Lung (tissue), 12 donors: ENCODE results near the gene CD4. TPM values are rescaled to one million over a fixed set of nuclear protein-coding genes. Genes with fewer than 3 reads are reported as not detected.

Experiments used
- ATAC-seq: fragments of 200-7000 bp; cut with Tn5 transposase; one replicate; pipeline ENCODE4 v1.9.1; 2020; ENCODE audit warnings: moderate number of reproducible peaks; ENCODE audit not compliant: insufficient read depth, low FRiP score
- DNase-seq, 3 donors: peaks; one replicate each; pipeline ENCODE4 v3.0.0-alpha.2; 2013 to 2017
- H3K27ac ChIP-seq, 2 donors: one replicate each; pipeline ENCODE4 v1.5.1; 2013; ENCODE audit warnings: mild to moderate bottlenecking in 2 of 2, moderate library complexity in 2 of 2, control low read depth in 1 of 2, inconsistent platforms in 1 of 2, low read depth in 1 of 2, low read length in 1 of 2
- H3K27me3 ChIP-seq, 3 donors: one replicate each; pipeline ENCODE4 v1.5.1; 2013; ENCODE audit warnings: low read length in 2 of 3; ENCODE audit not compliant: control insufficient read depth in 3 of 3, insufficient read depth in 3 of 3
- H3K36me3 ChIP-seq, 4 donors: one replicate each; pipeline ENCODE4 v1.5.1; 2013; ENCODE audit warnings: low read length in 4 of 4, mild to moderate bottlenecking in 1 of 4, moderate library complexity in 1 of 4; ENCODE audit not compliant: control insufficient read depth in 4 of 4, insufficient read depth in 4 of 4
- H3K4me1 ChIP-seq, 5 donors: one replicate each; pipeline ENCODE4 v1.5.1; 2013; ENCODE audit warnings: low read length in 5 of 5, mild to moderate bottlenecking in 2 of 5, moderate library complexity in 1 of 5; ENCODE audit not compliant: control insufficient read depth in 5 of 5, insufficient read depth in 5 of 5
- H3K4me3 ChIP-seq: one replicate; pipeline ENCODE4 v1.5.1; 2013; ENCODE audit warnings: mild to moderate bottlenecking, control low read depth, moderate library complexity
- H3K9ac ChIP-seq, 2 donors: one replicate each; pipeline ENCODE4 v1.5.1; 2013; ENCODE audit warnings: low read length in 2 of 2, control low read depth in 1 of 2; ENCODE audit not compliant: insufficient read depth in 1 of 2
- H3K9me3 ChIP-seq, 4 donors: one replicate each; pipeline ENCODE4 v1.5.1; 2013; ENCODE audit warnings: low read length in 3 of 4, mild to moderate bottlenecking in 1 of 4, moderate library complexity in 1 of 4; ENCODE audit not compliant: control insufficient read depth in 4 of 4, insufficient read depth in 3 of 4
- CTCF ChIP-seq: IDR thresholded peaks from 2 replicates; pipeline ENCODE4 v1.5.1; 2012; ENCODE audit warnings: mild to moderate bottlenecking; ENCODE audit errors: control extremely low read depth, extremely low read depth
- WGBS, 2 donors: extraction: QIAGEN DNeasy Blood & Tissue Kit; methylation state at CpG; one replicate each; pipeline ENCODE4 v1.1.7; 2013; 5-methylcytosine and 5-hydroxymethylcytosine counted together
- polyA plus RNA-seq, 2 donors: library from polyadenylated mRNA; stranded (reverse); fragments of 200-250 nt; gene quantifications; one replicate each; pipeline ENCODE4 v1.2.1, GENCODE V29; 2013
- total RNA-seq, 2 donors: library from RNA; depleted of rRNA in 1 of 2; stranded (reverse); fragments of >200 nt in 1 of 2; gene quantifications; one replicate each; pipeline ENCODE4 v1.2.1, GENCODE V29; 2014 to 2021
- donor health status: control.
- donor health status: control.
- donor health status: Bipolar disorder and iron deficiency.
- donor health status: healthy.
- donor health status: DM: yes; HTN: yes; CAD: no.

The CD4 gene
- total and polyA plus RNA-seq, 4 donors: 20.6 to 83.7 (median 53.0) TPM

- TF ChIP-seq CTCF: no peak
- no peak overlapping the region for H3K4me3 ChIP-seq
- no peak overlapping the region for H3K9ac ChIP-seq
- no peak overlapping the region for H3K27ac ChIP-seq
- peaks cover 13 to 47% (median 23%) of the 10 kb centered on the region in 5 donors for H3K4me1 ChIP-seq
- WGBS, 2 donors: 77 to 86% methylated on average over 12 of the region's 12 CpGs
- H3K27me3 ChIP-seq: peaks cover 0 to 2% (median 0%) of the 10 kb centered on the region in 3 donors
- ATAC-seq (no peak), DNase-seq (no peak)
- peaks cover 0 to 2% (median 0%) of the 10 kb centered on the region in 4 donors for H3K9me3 ChIP-seq
- H3K36me3 ChIP-seq: peaks cover 0 to 28% (median 14%) of the 10 kb centered on the region in 4 donors
Measured at GRCh38 chr12:6770094-6770493, 19.2 kb upstream of the CD4 start.

GRCh38 chr12:6770600-6770999, 18.7 kb upstream of the CD4 start:
- peaks cover 0 to 2% (median 0%) of the 10 kb centered on the region in 3 donors for H3K27me3 ChIP-seq
- DNase-seq (no peak), ATAC-seq (no peak)
- WGBS, 2 donors: 88 to 91% methylated on average over 10 of the region's 10 CpGs
- H3K9ac ChIP-seq: no peak overlapping the region
- peaks cover 8 to 42% (median 18%) of the 10 kb centered on the region in 5 donors for H3K4me1 ChIP-seq
- no peak overlapping the region for H3K27ac ChIP-seq
- peaks cover 0 to 28% (median 14%) of the 10 kb centered on the region in 4 donors for H3K36me3 ChIP-seq
- TF ChIP-seq CTCF: no peak
- peaks cover 0 to 2% (median 0%) of the 10 kb centered on the region in 4 donors for H3K9me3 ChIP-seq
- no peak overlapping the region for H3K4me3 ChIP-seq

- WGBS, 2 donors: 86 to 87% methylated on average over 4 of the region's 4 CpGs
Measured at GRCh38 chr12:6771091-6771495, 18.2 kb upstream of the CD4 start.

More at GRCh38 chr12:6771091-6771495, 18.2 kb upstream of the CD4 start:
- peaks cover 0 to 28% (median 14%) of the 10 kb centered on the region in 4 donors for H3K36me3 ChIP-seq
- H3K9ac ChIP-seq: no peak overlapping the region
- H3K4me3 ChIP-seq: no peak overlapping the region
- peak overlapping the region in 1 of 2 donors; percentile 34 for H3K27ac ChIP-seq
- peaks cover 0 to 2% (median 0%) of the 10 kb centered on the region in 4 donors for H3K9me3 ChIP-seq
- TF ChIP-seq CTCF: no peak
- DNase-seq (peak in 1 of 3 donors; percentile 33), ATAC-seq (no peak)
- H3K4me1 ChIP-seq: peaks cover 7 to 39% (median 17%) of the 10 kb centered on the region in 5 donors
- peaks cover 0 to 2% (median 0%) of the 10 kb centered on the region in 3 donors for H3K27me3 ChIP-seq
